Right hindlimb (tissue), 1 donor: Measurements from ENCODE around the gene APAF1.
"Not testable (repeated sequence)": the region's sequence is repeated elsewhere in the genome, so short reads cannot be mapped to it uniquely, and the experiment has no call there.

Experiments used
- DNase-seq: peaks from one replicate; pipeline ENCODE4 v3.0.0-alpha.2; 2018

The APAF1 gene, protein sequence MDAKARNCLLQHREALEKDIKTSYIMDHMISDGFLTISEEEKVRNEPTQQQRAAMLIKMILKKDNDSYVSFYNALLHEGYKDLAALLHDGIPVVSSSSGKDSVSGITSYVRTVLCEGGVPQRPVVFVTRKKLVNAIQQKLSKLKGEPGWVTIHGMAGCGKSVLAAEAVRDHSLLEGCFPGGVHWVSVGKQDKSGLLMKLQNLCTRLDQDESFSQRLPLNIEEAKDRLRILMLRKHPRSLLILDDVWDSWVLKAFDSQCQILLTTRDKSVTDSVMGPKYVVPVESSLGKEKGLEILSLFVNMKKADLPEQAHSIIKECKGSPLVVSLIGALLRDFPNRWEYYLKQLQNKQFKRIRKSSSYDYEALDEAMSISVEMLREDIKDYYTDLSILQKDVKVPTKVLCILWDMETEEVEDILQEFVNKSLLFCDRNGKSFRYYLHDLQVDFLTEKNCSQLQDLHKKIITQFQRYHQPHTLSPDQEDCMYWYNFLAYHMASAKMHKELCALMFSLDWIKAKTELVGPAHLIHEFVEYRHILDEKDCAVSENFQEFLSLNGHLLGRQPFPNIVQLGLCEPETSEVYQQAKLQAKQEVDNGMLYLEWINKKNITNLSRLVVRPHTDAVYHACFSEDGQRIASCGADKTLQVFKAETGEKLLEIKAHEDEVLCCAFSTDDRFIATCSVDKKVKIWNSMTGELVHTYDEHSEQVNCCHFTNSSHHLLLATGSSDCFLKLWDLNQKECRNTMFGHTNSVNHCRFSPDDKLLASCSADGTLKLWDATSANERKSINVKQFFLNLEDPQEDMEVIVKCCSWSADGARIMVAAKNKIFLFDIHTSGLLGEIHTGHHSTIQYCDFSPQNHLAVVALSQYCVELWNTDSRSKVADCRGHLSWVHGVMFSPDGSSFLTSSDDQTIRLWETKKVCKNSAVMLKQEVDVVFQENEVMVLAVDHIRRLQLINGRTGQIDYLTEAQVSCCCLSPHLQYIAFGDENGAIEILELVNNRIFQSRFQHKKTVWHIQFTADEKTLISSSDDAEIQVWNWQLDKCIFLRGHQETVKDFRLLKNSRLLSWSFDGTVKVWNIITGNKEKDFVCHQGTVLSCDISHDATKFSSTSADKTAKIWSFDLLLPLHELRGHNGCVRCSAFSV (N-terminal part only)

DNA sequence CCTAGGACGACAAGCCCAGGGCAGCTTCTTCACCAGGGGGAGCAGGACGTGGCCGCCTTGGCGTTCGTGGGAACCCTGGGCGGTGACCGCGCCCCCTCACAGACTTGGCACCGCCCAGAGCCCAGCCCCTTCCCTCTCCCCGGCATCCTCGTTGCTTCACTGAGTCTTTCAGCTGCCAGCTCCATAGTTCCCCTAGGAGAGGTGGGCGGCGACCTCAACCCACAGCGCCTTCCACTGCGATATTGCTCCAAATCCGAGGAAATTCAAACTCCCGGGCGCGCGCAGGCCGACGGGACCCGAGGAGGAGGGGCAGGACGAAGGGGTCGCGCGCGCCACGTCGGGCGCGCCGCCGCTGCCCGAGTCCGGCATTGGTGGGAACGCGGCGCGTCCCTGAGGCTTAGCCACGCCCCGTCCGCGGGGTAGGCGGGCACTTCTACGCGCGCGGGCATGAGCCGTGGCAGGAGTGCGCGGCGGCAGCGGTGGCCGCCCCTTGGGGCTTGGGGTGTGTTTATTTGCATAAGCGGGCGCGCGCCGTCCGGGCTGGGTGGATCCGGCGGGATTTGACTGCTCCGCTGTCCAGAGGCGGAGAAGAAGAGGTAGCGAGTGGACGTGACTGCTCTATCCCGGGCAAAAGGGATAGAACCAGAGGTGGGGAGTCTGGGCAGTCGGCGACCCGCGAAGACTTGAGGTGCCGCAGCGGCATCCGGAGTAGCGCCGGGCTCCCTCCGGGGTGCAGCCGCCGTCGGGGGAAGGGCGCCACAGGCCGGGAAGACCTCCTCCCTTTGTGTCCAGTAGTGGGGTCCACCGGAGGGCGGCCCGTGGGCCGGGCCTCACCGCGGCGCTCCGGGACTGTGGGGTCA, at the start of gene APAF1, which contains the start of gene IKBIP:
Gene APAF1 (plus strand): TSS at position 579 of the 860 bp plus-strand sequence. CDS start 3,070 bp downstream, outside the sequence.
Gene IKBIP (minus strand): TSS at position 77 of the 860 bp plus-strand sequence. CDS start 87 bp downstream, outside the sequence.
- peak; percentile 98 for DNase-seq

DNA sequence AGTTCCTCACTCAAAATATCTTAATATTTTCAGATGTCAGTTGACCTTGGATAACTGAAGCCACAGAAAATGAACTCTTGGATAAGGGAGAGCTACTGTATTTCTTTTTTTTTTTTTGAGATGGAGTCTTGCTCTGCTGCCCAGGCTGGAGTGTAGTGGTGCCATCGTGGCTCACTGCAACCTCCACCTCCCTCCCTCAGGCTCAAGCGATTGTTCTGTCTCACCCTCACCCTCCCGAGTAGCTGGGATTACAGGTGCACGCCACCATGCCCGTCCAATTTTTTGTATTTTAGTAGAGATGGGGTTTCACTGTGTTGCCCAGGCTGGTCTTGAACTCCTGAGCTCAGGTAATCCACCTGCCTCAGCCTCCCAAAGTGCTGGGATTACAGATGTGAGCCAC, 47.8 kb upstream of the APAF1 start:
- DNase-seq: not testable (repeated sequence)

DNA sequence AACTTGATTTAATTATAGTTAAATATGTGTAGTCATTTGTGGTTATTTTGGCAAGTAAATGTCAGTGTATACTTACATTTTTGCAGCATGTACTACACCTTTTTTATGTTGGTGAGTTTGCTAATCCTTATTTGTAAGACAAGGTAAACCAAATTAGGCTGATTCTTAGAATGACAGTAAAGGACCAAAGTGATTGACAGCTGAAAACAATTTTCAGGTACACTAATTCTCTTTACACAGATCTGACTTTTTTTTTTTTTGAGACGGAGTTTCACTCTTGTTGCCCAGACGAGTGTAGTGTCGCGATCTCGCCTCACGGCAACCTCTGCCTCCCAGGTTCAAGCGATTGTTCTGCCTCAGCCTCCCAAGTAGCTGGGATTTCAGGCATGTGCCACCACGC, 43.2 kb upstream of the APAF1 start:
- DNase-seq: no peak

DNA sequence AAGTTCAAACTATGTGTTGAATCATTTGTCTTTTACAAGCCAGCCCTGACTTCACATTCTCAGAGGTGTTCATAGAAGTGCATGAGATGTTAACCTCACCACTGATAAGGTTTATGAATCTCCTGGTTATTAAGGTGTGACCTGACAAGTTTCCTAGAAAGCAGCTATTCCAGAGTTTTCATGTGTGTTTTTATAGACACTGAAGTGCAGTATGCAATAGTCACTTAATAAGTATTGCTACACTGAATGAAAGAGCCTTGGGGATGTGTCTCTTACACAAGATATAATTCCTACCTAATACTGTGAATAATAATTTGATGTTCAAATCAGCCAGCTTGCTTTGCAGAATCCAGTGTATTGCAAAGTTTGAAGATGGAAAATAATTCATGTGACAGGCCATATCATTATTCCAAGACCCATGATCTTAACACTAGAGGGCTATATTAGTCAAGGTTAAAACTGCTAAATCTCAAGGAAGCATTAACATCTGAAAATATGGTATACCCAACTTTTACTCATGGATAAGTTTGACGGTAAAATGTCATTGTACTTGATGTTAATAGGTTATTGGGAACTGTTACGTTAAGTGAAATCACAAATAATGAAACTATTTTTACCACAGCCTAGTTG, 38.6 kb upstream of the APAF1 start:
- no peak for DNase-seq

DNA sequence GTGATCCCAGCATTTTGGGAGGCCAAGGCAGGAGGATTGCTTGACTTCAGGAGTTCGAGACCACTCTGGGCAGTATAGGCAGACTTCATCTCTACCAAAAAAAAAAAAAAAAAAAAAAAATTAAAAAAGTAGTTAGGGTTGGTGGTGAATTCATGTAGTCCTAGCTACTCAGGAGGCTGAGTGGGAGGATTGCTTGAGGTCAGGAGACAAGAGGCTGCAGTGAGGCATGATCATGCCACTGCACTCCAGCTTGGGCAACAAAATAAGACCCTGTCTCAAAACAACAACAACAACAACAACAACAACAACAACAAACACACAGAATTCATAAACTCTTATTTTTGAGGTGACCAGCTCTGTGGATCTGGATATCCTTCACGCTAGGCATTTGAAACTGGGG, 34.5 kb upstream of the APAF1 start:
- DNase-seq: no peak

DNA sequence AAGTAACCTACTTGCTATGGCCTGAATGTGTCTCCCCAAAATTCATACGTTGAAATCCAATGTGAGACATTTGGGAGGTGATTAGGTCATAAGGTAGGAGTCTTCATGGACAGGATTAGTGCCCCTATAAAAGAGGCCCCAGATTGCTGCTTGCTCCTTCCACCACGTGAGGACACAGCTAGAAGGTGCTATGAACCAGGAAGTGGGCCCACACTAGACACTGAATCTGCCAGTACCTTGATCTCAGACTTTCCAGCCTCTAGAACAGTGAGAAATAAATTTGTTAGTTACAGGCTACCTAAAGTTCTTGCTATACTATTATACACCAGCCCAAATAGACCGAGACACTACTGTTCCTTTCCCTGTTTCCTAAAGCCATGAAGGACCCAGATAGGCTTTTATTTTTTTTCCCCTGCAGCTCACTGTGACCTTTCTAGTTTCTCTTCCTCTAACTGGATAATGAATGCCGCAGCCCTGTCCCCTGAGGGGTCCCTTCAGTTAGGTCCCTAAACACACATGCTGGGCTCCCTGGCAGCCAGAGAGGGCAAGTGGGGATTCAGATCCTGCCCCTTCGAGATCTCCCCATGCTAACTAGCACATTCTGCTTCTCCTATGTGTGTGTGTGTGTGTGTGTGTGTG, 32.3 kb upstream of the APAF1 start:
- no peak for DNase-seq

DNA sequence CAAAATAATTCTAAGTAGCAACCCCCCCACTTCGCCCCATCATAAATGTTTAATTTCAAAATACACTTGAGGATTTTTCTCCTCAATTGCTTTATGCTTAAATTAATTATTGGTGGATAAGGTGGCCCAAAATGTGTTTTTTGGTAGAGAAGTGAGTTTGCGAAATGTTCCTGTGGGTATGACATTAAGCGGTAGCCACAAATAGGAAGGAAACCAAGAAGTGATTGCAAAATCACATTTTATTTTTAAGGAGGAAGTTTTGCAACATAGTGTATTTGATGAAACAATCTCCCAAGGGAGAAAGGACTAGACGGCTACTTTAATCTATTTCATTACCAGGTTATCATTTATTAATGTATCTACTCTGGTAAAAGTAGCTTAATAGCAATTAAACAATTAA, 26.1 kb upstream of the APAF1 start:
- no peak for DNase-seq

DNA sequence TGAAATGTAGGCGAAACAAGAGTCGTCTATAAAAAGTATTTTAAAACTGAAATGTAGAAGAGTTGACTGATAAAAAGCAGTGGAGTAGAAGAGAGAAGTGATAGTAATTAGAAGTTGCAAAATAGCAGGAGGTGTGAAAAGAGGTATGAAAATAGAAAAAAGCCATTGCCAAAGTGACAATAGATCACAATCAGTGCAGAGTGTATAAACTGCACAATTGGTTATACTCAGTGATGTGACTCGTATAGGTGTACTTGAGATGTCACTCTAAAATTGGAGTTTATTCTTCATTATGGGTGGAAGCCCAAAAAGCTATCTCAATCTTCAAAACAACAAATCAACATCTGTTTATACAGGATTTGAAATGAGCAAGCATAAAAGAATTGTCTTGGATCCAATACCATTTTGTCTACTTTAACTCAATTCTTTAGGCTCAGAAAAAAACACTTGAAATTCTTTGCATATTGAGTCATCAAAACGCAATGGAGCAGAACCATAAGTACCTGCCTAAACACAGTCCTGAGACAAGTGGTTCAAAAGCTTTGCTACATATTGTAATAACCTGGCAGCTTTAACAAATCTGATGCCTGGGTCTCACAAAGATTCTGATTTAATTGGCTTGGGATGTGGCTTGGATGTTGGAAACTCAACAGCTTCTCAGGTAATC, 9.3 kb upstream of the APAF1 start:
- no peak for DNase-seq

DNA sequence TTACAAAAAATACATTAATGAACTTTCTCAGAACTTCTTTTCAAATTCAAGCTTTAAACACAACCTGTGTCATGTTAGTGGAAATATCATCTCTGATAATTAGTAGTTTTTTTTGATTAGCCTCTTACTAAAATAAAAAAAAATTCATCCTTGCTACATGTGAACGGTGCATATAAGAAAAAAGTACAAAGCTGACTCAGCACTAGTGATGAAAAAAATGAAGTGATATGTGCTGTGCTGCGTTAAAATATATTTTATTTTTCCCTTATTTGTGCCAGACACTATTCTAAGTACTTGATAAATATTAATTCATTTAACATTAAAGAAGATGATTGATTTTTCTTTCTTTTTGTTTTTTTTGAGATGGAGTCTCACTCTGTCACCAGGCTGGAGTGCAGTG, 8.0 kb upstream of the APAF1 start:
- no peak for DNase-seq

DNA sequence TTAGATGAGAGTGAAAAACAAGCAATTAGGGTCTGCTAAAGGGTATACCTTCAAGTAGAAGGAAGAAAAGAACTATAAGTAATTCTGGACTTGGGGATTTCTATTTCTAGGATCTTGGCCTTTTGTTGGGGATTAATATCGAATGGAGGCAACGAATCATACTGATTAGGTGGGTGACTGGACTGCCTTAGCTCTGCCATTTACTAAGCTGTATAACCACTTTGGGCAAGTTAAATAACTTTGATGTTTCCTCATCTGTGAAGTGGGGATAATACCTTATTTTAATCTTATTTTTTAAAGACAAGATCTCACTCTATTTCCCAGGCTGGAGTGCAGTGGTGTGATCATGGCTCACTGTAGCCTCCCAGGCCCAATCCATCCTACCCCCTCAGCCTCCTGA, 7.1 kb upstream of the APAF1 start:
- no peak for DNase-seq

DNA sequence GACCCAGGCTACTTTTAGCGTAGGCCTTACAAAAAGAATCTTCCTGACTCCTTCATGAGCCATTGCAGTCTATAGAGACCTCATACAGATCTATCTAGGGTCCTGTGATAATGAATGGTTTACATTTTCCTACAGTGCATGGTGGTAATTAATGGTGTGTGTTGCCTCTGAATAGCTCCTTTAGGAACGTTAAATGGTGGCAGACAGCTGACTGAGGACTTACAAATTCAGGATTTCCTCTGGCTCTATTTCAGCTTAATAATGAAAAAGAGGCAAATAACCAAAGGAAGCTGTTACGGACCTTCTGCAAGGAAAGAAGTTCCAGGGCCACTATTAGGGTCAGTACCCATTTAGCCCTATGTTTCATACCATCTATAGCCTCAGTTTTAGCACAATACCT, 5.6 kb upstream of the APAF1 start:
- DNase-seq: no peak

DNA sequence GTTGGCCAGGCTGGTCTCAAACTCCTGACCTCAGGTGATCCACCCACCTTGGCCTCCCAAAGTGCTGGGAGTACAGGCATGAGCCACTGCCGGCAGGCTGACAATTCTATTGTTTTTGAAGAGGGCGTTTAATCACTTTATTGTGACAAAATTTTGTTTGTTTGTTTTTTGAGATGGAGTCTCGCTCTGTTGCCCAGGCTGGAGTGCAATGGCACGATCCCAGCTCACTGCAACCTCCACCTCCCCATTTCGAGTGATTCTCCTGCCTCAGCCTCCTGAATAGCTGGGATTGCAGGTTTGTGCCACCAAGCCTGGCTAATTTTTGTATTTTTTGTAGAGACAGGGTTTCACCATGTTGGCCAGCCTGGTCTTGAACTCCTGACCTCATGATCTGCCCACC, 2.3 kb upstream of the APAF1 start:
- DNase-seq: not testable (repeated sequence)

DNA sequence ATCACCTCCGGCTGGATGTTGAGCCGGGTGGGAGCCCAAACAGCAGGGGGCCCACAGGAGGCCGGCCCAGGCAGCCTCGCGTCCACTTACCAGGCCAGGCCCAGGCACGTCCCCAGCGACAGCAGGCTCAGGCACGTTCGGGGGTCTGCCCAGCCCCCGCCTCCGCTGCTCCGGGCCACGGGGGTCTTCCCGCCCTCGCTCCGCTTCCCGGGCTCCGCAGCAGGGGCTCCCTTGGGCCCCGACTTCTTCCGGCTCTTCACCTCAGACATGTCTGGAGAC, 718 bp upstream of the APAF1 start:
- DNase-seq: no peak

DNA sequence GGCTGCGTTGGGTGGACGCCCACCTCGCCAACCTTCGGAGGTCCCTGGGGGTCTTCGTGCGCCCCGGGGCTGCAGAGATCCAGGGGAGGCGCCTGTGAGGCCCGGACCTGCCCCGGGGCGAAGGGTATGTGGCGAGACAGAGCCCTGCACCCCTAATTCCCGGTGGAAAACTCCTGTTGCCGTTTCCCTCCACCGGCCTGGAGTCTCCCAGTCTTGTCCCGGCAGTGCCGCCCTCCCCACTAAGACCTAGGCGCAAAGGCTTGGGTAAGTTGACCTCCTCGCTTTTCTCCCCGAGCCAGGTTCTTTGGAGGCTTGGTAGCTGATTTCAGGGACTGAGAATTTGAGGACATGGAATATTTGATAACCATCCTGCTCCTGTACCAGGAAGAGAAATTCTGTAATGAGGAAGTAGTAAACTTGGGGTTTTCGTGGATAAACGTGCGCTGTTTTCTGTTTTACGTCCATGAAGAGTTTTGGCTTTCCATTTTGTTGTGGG, 530 bp downstream of the APAF1 start:
- no peak for DNase-seq

DNA sequence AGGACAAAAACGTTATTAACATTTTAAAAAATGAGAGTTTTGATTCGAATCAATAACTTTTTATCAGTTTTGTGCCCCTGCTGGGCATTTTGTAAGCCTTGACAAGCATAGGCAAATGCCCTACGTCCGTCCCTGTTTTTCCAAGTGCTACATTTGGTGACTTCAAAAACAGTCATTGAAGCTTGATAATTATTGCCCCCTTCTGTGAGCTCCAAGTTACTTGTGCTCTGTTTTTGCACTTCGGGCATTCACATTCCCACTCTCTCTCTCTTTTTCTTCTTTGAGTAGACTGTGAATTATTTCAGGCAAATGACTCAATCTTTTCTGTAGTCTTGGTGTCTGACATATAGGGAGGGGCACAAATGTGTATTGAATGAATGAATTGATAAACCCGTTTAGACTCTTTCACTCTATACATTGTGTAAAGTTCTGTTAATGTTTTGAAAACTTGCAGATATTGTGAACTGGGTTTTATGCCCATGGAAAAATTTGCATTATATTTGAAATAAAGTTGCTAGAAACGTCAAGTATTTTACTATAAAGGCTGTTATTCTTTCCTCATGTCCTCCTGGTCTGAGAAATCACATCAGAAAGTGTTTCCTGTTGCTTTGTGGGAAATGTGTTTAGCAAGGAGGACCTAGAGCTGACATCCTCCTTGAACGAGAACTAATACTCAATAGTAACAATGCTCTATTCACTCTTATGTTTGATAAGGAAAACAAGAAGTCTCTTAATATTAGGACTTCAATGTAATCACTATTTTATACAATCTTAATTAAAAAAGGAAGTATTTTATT, 1.4 kb downstream of the APAF1 start:
- DNase-seq: no peak

DNA sequence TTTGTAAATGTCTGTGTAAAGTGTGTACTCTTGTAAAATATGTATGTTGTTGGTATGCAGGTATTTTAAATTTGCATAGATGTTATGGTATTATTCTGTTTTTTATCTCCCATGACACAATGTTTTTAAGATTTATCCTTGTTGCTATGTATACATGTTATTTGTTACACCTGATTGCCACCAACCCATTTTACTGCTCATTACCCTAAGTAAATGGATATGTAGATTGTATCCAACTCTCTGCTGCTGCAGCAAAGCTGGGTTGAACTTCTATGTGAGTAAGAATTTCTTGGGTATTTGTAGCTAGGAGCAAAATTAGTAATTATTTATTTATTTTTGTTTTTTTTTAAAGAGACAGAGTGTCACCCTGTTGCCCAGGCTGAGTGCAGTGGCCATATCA, 6.2 kb downstream of the APAF1 start:
- no peak for DNase-seq

DNA sequence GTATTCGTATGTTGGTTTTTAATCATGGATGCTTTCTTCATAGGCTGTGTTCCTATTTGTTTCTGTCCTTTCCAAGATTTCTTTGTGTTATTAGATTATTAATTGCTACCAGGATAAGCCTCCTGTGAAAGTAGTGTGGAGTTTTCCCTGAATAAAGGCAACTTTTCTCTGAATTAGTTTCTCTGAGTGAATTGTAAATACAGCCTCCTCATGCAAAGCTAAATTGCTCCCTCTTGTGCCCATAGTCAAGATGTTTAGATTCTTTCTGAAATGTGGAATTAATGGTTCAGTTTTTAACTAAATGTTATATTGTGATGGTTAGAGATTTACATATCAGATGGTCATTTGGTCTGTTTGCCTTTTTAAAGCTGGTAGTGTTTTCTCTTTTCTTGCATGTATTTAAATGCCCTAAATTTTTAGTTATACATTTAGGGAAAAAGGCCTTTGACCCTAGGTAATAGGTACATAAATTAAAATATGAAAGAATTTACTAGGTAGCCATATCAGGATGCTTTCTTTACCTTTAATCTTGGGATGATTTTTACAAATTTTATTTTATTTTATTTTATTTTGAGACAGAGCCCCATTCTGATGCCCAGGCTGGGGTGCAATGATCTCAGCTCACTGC, 8.9 kb downstream of the APAF1 start:
- no peak for DNase-seq

DNA sequence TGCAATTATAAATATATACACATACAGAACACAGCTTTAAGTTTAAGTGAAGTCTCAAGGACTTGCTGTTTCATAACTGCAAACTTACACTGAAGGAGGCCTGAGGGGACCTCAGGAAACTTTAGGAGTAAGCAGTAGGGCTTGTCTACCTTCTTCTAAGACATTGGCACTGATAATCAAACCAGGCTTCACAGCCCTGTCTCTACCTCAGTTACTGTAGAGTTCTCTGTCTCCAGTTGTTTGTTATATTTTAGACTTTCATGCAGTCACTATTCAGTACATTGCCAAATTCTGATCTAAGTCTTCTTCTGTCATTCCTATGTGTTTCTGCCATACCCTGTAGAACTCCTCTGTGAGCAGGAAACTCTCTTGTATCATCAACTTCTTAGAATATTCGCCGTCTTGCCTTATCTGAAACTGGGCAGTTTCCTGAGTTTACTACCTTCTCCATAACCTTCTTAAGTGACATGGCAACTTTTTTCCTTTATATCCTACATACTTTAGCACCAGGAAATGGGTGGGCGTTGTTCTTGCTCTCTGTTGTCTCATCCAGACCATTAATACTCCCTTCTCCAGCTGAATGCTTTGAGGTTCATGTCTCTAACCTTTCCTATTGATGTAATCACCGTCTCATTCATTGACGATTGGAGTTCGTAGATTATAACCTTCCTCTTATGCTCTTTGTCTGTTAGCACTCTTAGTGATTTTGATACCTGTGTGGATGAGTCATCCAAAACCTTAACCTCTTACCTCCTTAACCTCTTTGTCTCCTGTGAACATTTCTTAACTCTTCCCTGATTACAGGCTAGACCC, 11.4 kb downstream of the APAF1 start:
- DNase-seq: no peak

DNA sequence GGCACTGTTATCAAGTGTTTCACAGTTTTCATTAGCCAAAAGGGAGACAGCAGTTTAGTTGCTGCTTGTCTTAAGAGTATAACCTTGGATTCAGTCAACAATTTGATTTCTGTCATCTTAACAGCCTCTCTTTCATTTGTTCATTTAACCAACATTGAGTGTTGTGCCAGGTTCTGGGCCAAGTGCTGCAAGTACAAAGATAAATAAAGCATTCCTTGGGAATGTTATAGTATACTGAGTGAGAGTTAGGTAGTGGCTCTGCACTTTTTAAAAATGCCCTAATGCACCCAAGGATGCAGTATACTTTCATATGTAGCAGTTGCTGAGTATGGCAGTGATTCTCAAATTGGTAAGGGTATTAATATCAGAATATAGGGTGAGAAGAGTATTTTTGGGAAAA, 15.4 kb downstream of the APAF1 start:
- DNase-seq: no peak
